Ishikawa (cell line): ENCODE measurements around the gene SOX6.

Experiments
- CEBPB ChIP-seq: IDR thresholded peaks from 2 replicates; pipeline ENCODE4 v1.6.1; 2012
- CREB1 ChIP-seq: IDR thresholded peaks from 2 replicates; pipeline ENCODE4 v1.6.1; 2012; ENCODE audit warnings: low read depth
- EGR1 ChIP-seq: IDR thresholded peaks from 2 replicates; pipeline ENCODE4 v1.6.1; 2012
- EP300 ChIP-seq: IDR thresholded peaks from 2 replicates; pipeline ENCODE4 v1.6.1; 2012; ENCODE audit warnings: borderline replicate concordance
- FOXM1 ChIP-seq: IDR thresholded peaks from 2 replicates; pipeline ENCODE4 v1.6.1; 2012; ENCODE audit warnings: low read depth, borderline replicate concordance
- NFIC ChIP-seq: IDR thresholded peaks from 2 replicates; pipeline ENCODE4 v1.6.1; 2012
- RAD21 ChIP-seq: IDR thresholded peaks from 2 replicates; pipeline ENCODE4 v1.6.1; 2012; ENCODE audit warnings: low read depth
- REST ChIP-seq: IDR thresholded peaks from 2 replicates; pipeline ENCODE4 v1.6.1; 2012; ENCODE audit warnings: low read depth, mild to moderate bottlenecking
- TAF1 ChIP-seq: IDR thresholded peaks from 2 replicates; pipeline ENCODE4 v1.6.1; 2012; ENCODE audit warnings: low read depth, mild to moderate bottlenecking
- TCF12 ChIP-seq: IDR thresholded peaks from 2 replicates; pipeline ENCODE4 v1.6.1; 2012; ENCODE audit warnings: low read depth
- TEAD4 ChIP-seq: IDR thresholded peaks from 2 replicates; pipeline ENCODE4 v1.6.1; 2012
- YY1 ChIP-seq: IDR thresholded peaks from 2 replicates; pipeline ENCODE4 v1.6.1; 2012; ENCODE audit warnings: low read depth
- ZBTB7A ChIP-seq: IDR thresholded peaks from 2 replicates; pipeline ENCODE4 v1.6.1; 2012; ENCODE audit warnings: low read depth
- TF ChIP-seq, protein P1 (sequence below): IDR thresholded peaks from 2 replicates; pipeline ENCODE4 v1.6.1; 2012
- TF ChIP-seq, protein P2 (sequence below): IDR thresholded peaks from 2 replicates; pipeline ENCODE4 v1.6.1; 2012

The SOX6 gene

DNA sequence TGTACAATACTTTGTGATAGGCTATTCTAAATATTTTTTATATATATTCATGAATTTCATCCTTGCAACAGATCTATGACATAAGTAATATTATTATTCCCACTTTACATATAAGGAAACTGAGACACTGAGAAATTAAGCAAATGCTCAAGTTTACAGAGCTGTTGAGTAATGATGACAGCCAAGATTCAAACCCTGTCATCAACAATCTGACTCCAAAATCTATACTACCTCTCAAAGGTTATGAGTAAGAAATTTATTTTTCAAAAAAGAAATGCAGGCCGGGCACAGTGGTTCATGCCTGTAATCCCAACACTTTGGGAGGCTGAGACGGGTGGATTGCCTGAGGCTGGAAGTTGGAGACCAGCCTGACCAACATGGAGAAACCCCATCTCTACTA lies 22.6 kb upstream of the SOX6 start:
- TF ChIP-seq REST (no peak), CREB1 (no peak)
- TF ChIP-seq, protein P1, sequence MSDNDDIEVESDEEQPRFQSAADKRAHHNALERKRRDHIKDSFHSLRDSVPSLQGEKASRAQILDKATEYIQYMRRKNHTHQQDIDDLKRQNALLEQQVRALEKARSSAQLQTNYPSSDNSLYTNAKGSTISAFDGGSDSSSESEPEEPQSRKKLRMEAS, result no peak

DNA sequence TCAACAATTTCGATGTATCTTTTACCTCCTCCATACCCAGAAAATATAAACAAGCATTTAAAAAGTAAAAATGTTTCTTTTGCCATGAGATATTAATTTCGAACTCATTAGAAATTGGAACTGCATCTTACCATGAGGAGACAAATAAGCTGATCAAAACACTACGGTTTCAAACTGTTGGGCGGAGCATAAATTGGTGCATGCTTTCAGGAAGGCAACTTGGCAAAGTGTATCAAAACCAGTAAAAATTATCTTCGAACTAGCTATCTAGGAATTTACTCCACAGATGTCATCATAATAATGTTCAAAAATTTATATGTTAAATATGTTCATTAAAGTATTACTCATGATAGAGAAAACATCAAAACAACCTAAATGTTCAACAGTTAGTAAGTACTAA lies 21.4 kb upstream of the SOX6 start:
- TF ChIP-seq FOXM1 (no peak), EP300 (no peak)

DNA sequence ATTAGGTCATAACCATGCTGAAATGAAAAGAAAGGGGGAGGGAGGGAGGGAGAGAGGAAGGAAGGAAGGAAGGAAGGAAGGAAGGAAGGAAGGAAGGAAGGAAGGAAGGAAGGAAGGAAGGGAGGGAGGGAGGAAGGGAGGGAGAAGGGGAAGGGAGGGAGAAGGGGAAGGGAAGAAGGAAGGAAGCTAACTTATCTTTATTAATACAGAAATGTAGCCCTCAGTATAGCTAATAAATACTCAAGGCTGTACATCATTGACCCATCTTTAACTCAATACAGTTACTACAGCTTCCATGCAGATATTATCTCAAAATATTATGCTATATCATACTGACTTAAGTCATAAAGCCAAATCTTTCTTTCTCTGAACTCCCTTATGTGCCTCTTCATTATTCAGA lies 17.4 kb upstream of the SOX6 start:
- TF ChIP-seq TEAD4, result no peak
- TF ChIP-seq YY1, result no peak
- no peak for TF ChIP-seq REST
- TF ChIP-seq CEBPB, result no peak
- TF ChIP-seq, protein P2, sequence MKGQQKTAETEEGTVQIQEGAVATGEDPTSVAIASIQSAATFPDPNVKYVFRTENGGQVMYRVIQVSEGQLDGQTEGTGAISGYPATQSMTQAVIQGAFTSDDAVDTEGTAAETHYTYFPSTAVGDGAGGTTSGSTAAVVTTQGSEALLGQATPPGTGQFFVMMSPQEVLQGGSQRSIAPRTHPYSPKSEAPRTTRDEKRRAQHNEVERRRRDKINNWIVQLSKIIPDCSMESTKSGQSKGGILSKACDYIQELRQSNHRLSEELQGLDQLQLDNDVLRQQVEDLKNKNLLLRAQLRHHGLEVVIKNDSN, result no peak

GRCh38 chr11:16372355-16372754 lies 16.0 kb upstream of the SOX6 start:
- TF ChIP-seq CEBPB (no peak), EGR1 (no peak), TAF1 (no peak), TCF12 (no peak), FOXM1 (no peak), REST (no peak), ZBTB7A (no peak), RAD21 (no peak), NFIC (no peak), YY1 (no peak), CREB1 (no peak), EP300 (no peak), TEAD4 (no peak)
- TF ChIP-seq, protein P2, result no peak
- TF ChIP-seq, protein P1, result no peak

- no peak for TF ChIP-seq EP300
- TF ChIP-seq NFIC, result no peak
- TF ChIP-seq, protein P1, result no peak
- no peak for TF ChIP-seq REST
- no peak for TF ChIP-seq TCF12
- TF ChIP-seq FOXM1, result no peak
- no peak for TF ChIP-seq YY1
- TF ChIP-seq TEAD4, result no peak
- no peak for TF ChIP-seq CREB1
- TF ChIP-seq EGR1, result no peak
- no peak for TF ChIP-seq RAD21
- no peak for TF ChIP-seq ZBTB7A
- no peak for TF ChIP-seq TAF1
- TF ChIP-seq, protein P2, result no peak
Measured at GRCh38 chr11:16367252-16367651, 10.9 kb upstream of the SOX6 start.
